OCI-LY1 (cell line): Measurements from ENCODE around the gene NFASC.

Experiments
- CTCF ChIP-seq: fragments of 200-600 bp; sonication (generic), shearing (Covaris generic); IDR thresholded peaks from 2 replicates; pipeline ENCODE4 v1.5.1; 2017; ENCODE audit warnings: mild to moderate bottlenecking, antibody characterized with exemption, low read length, moderate library complexity, mixed read lengths
- EZH2 ChIP-seq: fragments of 200-600 bp; sonication (generic), shearing (Covaris generic); IDR thresholded peaks from 2 replicates; pipeline ENCODE4 v1.8.0; 2017; ENCODE audit warnings: borderline replicate concordance, mixed run types, mild to moderate bottlenecking, antibody characterized with exemption, low read length, moderate library complexity, mixed read lengths

GRCh38 chr1:205013683-205014367, 143.2 kb downstream of the NFASC start:
- TF ChIP-seq CTCF (no peak), EZH2 (no peak)
